NCI-H2029 (cell line): Measurements from ENCODE around the gene ADCY5.
A peak's percentile ranks its signal among the peaks of the same experiment; 100 is the strongest.

Experiments used
- DNase-seq: peaks from one replicate; lab custom pipeline; 2025; lab: John Stamatoyannopoulos, UW

ADCY5 gene

DNA sequence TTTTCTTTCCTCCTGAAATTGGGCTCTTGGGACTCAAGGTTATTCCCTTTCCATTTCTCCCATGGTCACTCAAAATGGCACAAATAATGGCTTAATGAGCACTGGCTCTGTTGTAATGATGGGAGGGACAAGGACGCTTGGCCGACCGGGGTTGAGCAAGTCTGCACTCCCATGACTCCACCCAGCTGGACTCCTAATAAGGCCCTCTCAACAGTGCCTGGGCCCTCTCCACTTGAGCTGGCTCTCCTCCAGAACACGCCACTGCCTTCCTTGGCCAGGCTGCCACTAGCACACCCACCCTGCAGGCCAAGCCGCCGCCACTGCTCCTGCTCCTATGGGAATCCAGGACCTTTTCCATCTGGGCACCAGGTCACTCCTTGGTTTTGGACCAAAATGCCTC is 42.3 kb downstream of the ADCY5 start:
- DNase-seq = peak; percentile 87

GRCh38 chr3:123405936-123406510 is 42.9 kb downstream of the ADCY5 start:
- no peak for DNase-seq

- DNase-seq = no peak
Measured at GRCh38 chr3:123405021-123405420, 43.9 kb downstream of the ADCY5 start.

DNA sequence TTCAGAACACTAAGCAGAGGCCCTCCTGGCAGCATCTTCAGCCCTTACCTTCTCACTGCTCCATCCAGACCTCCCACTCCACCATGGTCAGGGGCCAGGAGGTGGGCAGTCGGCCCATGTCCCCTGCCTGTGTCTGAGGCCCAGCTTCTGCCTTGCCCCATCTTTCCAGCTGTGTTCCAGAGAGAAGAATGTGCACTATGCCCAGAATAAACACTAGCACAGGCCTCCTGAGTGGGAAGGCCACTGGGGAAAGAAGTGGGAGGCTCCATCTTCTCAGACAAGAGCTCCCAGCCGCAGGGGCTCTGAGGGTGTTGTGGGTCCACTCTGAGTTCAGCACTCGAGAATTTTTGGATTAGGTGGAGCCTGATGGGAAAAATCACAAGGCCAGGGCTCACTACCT is 44.5 kb downstream of the ADCY5 start:
- DNase-seq = no peak

DNA sequence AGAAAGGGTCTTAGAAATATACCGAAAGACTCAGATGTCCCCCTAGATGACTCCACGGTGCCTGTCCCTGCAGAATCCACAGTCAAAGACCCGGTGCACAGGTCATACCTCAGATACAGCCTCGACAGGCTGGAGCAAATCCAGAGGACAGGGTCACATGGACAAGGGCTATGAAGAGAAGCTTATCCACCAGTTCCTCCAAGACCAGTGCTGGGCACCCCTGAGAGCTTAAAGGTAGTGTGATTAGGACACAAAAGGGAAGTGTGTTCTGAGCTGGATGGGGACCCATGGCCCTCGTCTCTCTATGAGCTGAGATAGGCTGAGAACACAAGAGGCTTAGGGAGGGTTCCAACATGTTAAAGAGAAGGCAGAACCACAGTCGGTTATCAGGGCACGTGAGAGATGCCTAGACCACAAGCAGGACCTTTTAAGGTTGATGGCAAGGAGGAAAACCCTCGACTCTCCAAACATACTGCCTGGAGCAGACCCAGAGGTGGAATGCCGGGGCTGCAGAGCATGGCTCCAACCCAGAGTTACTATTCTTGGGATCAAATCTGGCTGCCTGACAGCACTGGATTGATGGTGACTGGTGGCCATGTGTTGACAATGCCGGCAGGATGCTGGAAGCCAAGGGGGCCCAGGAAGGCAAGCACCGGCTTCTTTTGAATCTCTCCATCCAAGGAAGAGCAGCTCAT is 46.9 kb downstream of the ADCY5 start:
- DNase-seq = no peak

- no peak for DNase-seq
Measured at GRCh38 chr3:123400169-123400568, 48.7 kb downstream of the ADCY5 start.

DNA sequence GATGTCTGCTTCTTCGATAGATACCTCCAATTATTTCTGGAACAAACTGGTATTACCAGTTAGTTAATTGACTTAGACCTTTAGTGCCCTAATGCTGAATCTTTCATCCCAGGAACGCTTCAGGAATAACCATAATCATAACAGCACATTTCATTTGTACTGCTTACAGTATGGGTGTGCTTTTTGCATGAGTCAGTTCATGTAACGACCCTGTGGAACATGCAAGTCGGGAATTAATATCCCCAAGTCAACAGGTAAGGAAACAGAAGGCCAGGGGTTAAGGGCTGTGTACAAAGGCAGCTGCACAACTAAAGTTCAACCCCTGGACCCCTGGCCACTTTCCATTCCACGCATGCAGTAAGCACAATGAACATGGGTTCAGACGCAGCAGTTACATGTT is 49.2 kb downstream of the ADCY5 start:
- no peak for DNase-seq

GRCh38 chr3:123397921-123398785 is 50.7 kb downstream of the ADCY5 start:
- DNase-seq = no peak

DNA sequence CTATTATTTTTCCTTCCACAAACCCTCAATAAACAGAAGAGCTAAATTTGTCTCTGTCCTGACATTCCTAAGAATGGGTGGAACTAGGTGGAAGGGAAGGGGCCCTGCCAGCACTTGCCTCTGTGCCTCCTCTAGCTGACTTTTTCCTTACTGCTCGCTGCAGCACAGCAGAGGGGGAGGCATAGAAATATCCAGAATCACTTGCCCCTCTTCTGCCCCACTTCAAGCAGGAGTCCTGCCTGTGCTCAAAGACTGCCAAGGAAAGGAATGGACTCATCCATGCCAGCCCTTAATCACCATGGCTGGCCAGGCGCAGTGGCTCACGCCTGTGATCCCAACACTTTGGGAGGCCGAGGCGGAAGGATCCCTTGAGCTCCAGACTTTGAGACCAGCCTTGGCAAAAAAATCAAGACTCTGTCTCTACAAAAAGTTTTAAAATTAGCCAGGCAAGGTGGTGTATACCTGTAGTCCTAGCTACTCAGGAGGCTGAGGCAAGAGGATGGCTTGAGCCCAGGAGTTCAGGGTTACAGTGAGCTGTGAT is 51.8 kb downstream of the ADCY5 start:
- no peak for DNase-seq

- no peak for DNase-seq
Measured at GRCh38 chr3:123396171-123397049, 52.5 kb downstream of the ADCY5 start.

DNA sequence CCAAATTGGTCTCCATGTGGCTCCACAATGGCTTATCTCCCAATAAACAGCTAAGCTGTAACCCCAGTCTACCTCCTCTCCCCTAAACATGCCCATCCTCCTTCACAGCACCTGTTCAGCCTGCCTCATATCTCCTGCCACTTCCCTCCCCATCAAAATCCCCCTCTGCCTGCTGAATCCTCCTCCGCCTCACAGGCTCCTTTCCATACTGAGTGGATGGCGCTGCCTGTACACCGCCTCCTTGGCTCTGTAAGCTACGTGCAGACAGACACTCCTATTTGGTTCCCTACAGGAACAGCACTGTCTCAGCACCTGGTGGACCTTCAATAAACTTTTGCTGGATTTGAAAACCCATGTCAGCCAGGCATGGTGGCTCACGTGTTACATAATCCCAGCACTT is 53.7 kb downstream of the ADCY5 start:
- DNase-seq = no peak

DNA sequence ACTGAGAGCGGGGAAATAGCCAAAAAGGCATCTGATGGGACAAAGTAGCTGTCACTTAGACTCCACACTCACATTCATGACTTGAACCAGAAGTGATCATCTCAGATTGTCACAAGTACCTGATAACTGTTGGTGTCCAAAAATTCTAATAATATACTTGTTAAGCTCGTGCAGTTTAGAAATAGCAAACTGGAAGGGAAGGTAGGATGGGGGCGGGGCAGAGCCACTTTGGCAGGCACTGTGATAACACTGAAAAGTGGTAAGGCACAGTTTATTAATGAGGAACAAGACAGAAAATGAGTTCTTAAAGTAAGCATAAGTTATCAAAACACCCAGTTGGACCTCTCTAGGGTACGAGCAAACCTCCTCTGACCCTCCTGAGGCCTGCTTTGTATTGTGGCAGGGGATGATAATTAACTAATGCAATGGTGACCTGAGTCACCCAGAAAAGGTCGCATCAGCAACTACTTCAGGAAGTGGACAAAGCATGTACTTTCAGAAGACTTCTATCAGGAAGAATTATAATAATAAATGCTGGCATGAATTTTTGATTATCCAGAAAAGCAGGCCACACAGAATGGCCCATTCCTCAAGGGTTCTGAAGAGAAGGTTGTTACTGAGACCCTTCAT is 54.4 kb downstream of the ADCY5 start:
- no peak for DNase-seq

DNA sequence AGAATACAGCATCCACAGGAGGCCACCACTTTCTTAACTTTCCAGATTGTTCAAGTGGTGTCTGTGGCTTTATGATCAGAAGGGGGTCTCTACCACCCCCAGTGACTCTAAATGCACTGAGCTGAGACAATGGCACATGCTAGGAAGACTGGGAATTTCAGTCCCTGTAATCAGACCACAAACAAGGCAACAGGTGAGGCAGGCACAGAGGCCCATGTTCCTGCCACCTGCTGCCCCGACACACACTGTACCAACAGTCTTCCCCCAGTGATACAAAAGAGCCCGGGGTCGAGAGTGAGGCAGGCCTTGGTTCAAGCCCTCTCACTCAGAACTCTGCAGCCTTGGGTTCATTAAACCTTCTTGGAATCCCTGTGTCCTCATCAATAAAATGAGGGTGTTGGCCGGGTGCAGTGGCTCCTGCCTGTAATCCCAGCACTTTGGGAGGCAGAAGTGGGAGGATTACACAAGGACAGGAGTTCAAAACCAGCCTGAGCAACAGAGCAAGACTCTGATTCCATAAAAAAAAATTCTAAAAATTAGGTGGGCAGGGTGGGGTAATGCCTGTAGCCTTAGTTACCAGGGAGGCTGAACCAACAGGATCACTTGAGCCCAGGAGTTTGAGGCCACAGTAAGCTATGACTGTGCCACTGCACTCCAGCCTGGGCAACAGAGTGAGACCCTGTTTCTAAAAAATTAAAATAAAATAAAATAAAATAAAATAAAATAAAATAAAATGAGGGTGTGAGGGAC is 55.8 kb downstream of the ADCY5 start:
- no peak for DNase-seq

- DNase-seq = no peak
Measured at GRCh38 chr3:123392368-123392767, 56.5 kb downstream of the ADCY5 start.

GRCh38 chr3:123390865-123391600 is 57.9 kb downstream of the ADCY5 start:
- DNase-seq = peak; percentile 88

DNA sequence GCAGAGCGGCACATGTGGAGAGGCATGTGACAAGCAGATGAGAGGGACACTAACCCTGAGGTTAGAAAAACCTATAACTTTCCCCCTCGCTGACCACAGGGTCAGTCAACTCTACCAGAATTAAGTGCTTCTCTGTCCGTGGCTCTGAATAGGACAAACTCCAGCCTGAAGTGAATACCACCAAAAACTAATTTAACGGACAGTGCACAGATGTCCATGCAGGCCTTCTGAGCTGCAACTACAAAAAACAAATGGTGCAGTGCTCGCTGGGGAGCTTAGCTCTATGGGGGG is 59.3 kb downstream of the ADCY5 start:
- DNase-seq = no peak

- DNase-seq = no peak
Measured at GRCh38 chr3:123388811-123389627, 59.9 kb downstream of the ADCY5 start.

DNA sequence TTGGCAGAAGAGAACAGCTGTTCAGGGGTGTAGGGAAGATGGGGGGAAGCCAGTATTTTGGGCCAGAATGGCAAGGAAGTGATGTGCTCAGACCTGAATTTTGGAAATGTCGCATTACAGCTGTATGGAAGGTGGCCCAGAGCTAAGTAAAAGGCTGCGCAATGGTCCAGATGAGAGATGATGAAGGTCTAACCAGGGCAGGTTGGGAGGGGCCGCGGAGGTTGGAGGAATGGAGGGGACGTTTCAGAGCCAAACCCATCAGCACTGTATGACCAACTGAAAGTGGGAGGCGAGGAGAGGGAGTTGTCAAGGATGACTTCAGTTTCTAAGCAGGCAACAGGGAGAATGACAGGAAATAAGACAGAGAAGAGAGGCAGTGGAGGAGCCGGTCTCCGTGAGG is 60.8 kb downstream of the ADCY5 start:
- no peak for DNase-seq

DNA sequence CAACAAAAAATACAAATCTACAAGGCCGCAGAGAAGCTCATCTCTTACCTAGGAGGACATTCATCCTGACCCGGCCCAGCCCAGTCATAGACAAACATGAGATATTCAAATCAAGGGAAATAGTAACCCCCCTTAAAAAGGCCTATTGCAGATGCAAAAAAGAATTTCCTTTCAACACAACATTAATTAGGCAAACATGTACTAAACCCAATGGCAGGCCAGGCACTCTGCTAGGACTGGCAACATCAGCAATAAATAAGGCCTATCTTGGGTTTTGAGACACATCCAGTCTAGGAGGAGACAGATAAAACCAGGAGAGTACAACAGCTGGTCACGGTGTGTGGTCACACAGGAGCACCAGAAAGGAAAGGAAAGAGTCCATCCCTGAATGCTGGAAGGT is 61.4 kb downstream of the ADCY5 start:
- DNase-seq = no peak
